ENCODE results near the gene DAZAP1.
"Not testable (repeated sequence)": the region's sequence is repeated elsewhere in the genome, so short reads cannot be mapped to it uniquely, and the experiment has no call there.

DAZAP1 gene

GRCh38 chr19:1426736-1427135, 19.4 kb downstream of the DAZAP1 start:
- DNase-seq: no peak

GRCh38 chr19:1427221-1427920, 20.0 kb downstream of the DAZAP1 start:
- no peak for DNase-seq

- no peak for DNase-seq
Measured at GRCh38 chr19:1428738-1429391, 21.5 kb downstream of the DAZAP1 start.

GRCh38 chr19:1429750-1430149, 22.4 kb downstream of the DAZAP1 start:
- DNase-seq: no peak

- no peak for DNase-seq
Measured at GRCh38 chr19:1430246-1430645, 22.9 kb downstream of the DAZAP1 start.

GRCh38 chr19:1431759-1432506, 24.5 kb downstream of the DAZAP1 start:
- no peak for DNase-seq

- no peak for DNase-seq
Measured at GRCh38 chr19:1432507-1432887, 25.1 kb downstream of the DAZAP1 start.

GRCh38 chr19:1433119-1434039, 26.0 kb downstream of the DAZAP1 start:
- DNase-seq: no peak

GRCh38 chr19:1434040-1434366, 26.6 kb downstream of the DAZAP1 start:
- no peak for DNase-seq

- DNase-seq: no peak
Measured at GRCh38 chr19:1434577-1435060, 27.2 kb downstream of the DAZAP1 start.

GRCh38 chr19:1435378-1435989, 28.1 kb downstream of the DAZAP1 start:
- DNase-seq: no peak

GRCh38 chr19:1437609-1438008, 30.2 kb downstream of the DAZAP1 start:
- DNase-seq: no peak

GRCh38 chr19:1438035-1438932, 30.9 kb downstream of the DAZAP1 start, which contains the start of gene RPS15:
RPS15 (plus strand) TSS chr19:1438396; CDS start chr19:1438426, 30 bp downstream.
- DNase-seq: peak; percentile 96

GRCh38 chr19:1438933-1439354, 31.6 kb downstream of the DAZAP1 start:
- no peak for DNase-seq

- DNase-seq: not testable (repeated sequence)
Measured at GRCh38 chr19:1439525-1440417, 32.4 kb downstream of the DAZAP1 start.

GRCh38 chr19:1440418-1440801, 33.0 kb downstream of the DAZAP1 start:
- no peak for DNase-seq

- no peak for DNase-seq
Measured at GRCh38 chr19:1441022-1441426, 33.6 kb downstream of the DAZAP1 start.

GRCh38 chr19:1441677-1442438, 34.5 kb downstream of the DAZAP1 start:
- no peak for DNase-seq

Data from stimulated activated CD8-positive, alpha-beta memory T cell treated with anti-CD3 and anti-CD28 coated beads, Interleukin-4, amount 100 ng/mL, for 48 hours (primary cell).